Measurements from ENCODE around the gene GABBR2. TPM values are rescaled to one million over a fixed set of nuclear protein-coding genes. Genes with fewer than 3 reads are reported as not detected.

The GABBR2 gene
- total and polyA plus RNA-seq, 2 experiments from 2014 or later = 0.89 to 1.3 TPM

DNA sequence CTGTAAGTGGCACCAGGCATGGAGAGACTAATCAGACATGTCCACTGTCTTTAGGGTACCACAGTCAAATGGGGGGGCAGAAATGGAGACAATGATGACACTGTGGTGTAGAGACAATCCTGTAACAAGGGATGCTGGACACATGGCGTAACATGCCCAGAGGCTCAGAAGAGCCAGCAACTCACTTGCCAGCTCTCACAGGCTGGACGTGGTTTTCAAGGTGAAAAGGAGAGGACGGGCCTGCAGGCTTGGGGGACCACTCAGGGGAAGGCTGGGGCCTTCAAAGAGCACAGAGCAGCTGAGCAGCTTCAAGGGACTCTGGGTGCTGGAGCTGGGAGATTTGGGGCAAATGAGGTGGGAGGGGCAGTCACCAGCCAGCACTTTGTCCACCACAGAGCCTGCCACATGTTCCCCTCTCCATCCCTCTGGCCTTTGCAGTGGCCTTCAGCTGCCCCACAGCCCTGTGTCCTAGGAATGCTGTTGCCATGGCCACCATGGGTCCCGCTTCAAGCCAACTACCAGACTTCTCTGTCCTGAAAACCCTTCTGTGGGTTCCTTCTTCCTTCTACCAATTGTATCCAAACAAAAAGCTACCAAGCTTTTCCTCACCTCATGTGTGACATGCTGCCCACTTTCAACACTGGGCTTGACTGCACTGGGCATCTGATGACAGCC lies 140.4 kb downstream of the GABBR2 start:
- DNase-seq (ENCODE audit: low spot score) = no peak
- TF ChIP-seq POLR2AphosphoS5 (IDR thresholded peaks at IDR 0.05; ENCODE audit: low read depth) (no peak), ZNF114 (CRISPR knock-in tag; IDR thresholded peaks at IDR 0.05) (no peak), CREB1 (CRISPR knock-in tag; IDR thresholded peaks at IDR 0.05; ENCODE audit: low read depth) (no peak), STAT1 (IDR thresholded peaks at IDR 0.05; ENCODE audit: unreplicated experiment) (no peak), NANOG (IDR thresholded peaks at IDR 0.05; ENCODE audit: borderline replicate concordance) (no peak)
- TF ChIP-seq, protein P1, sequence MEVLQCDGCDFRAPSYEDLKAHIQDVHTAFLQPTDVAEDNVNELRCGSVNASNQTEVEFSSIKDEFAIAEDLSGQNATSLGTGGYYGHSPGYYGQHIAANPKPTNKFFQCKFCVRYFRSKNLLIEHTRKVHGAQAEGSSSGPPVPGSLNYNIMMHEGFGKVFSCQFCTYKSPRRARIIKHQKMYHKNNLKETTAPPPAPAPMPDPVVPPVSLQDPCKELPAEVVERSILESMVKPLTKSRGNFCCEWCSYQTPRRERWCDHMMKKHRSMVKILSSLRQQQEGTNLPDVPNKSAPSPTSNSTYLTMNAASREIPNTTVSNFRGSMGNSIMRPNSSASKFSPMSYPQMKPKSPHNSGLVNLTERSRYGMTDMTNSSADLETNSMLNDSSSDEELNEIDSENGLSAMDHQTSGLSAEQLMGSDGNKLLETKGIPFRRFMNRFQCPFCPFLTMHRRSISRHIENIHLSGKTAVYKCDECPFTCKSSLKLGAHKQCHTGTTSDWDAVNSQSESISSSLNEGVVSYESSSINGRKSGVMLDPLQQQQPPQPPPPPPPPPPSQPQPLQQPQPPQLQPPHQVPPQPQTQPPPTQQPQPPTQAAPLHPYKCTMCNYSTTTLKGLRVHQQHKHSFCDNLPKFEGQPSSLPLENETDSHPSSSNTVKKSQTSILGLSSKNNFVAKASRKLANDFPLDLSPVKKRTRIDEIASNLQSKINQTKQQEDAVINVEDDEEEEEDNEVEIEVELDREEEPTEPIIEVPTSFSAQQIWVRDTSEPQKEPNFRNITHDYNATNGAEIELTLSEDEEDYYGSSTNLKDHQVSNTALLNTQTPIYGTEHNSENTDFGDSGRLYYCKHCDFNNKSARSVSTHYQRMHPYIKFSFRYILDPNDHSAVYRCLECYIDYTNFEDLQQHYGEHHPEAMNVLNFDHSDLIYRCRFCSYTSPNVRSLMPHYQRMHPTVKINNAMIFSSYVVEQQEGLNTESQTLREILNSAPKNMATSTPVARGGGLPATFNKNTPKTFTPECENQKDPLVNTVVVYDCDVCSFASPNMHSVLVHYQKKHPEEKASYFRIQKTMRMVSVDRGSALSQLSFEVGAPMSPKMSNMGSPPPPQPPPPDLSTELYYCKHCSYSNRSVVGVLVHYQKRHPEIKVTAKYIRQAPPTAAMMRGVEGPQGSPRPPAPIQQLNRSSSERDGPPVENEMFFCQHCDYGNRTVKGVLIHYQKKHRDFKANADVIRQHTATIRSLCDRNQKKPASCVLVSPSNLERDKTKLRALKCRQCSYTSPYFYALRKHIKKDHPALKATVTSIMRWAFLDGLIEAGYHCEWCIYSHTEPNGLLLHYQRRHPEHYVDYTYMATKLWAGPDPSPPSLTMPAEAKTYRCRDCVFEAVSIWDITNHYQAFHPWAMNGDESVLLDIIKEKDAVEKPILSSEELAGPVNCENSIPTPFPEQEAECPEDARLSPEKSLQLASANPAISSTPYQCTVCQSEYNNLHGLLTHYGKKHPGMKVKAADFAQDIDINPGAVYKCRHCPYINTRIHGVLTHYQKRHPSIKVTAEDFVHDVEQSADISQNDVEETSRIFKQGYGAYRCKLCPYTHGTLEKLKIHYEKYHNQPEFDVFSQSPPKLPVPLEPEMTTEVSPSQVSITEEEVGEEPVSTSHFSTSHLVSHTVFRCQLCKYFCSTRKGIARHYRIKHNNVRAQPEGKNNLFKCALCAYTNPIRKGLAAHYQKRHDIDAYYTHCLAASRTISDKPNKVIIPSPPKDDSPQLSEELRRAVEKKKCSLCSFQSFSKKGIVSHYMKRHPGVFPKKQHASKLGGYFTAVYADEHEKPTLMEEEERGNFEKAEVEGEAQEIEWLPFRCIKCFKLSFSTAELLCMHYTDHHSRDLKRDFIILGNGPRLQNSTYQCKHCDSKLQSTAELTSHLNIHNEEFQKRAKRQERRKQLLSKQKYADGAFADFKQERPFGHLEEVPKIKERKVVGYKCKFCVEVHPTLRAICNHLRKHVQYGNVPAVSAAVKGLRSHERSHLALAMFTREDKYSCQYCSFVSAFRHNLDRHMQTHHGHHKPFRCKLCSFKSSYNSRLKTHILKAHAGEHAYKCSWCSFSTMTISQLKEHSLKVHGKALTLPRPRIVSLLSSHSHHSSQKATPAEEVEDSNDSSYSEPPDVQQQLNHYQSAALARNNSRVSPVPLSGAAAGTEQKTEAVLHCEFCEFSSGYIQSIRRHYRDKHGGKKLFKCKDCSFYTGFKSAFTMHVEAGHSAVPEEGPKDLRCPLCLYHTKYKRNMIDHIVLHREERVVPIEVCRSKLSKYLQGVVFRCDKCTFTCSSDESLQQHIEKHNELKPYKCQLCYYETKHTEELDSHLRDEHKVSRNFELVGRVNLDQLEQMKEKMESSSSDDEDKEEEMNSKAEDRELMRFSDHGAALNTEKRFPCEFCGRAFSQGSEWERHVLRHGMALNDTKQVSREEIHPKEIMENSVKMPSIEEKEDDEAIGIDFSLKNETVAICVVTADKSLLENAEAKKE (CRISPR knock-in tag; IDR thresholded peaks at IDR 0.05) = no peak

More for the DNA sequence above, 140.4 kb downstream of the GABBR2 start:
- Histone ChIP-seq H2AFZ (no peak overlapping the region), H3K4me1 (ENCODE audit: insufficient read depth) (no peaks in the 10 kb centered on the region), H4K20me1 (replicated peaks; ENCODE audit: insufficient read depth) (no peaks in the 10 kb centered on the region), H3F3A (replicated peaks; ENCODE audit: low read depth) (no peaks in the 10 kb centered on the region), H3K4me3 (no peak overlapping the region), H3K36me3 (ENCODE audit: insufficient read depth) (no peaks in the 10 kb centered on the region), H3K27ac (ENCODE audit: low read depth) (no peak overlapping the region), H3K79me2 (replicated peaks; ENCODE audit: insufficient read depth) (no peaks in the 10 kb centered on the region), H3K4me2 (no peak overlapping the region), H3K27me3 (ENCODE audit: insufficient read depth) (no peaks in the 10 kb centered on the region), H3K9me2 (ENCODE audit: insufficient read depth) (no peaks in the 10 kb centered on the region)
- Mint-ChIP-seq H3K4me1 (no peaks in the 10 kb centered on the region; the same call in 2 of the 3 replicates), H3K27ac (no peak overlapping the region), H3K4me3 (no peak overlapping the region), H3K27me3 (ENCODE audit: insufficient read depth, low read depth, poor library complexity) (peaks cover 2% of the 10 kb centered on the region), H3K36me3 (ENCODE audit: low read depth) (no peaks in the 10 kb centered on the region), H3K9me3 (no peaks in the 10 kb centered on the region)
- ATAC-seq = no peak

All from GM23338 (cell line).